GM21515 (cell line): ENCODE measurements around the gene ZNF582.
A peak's percentile ranks its signal among the peaks of the same experiment; 100 is the strongest.

ENCODE experiments used
- ATAC-seq: cut with Tn5 transposase; IDR thresholded peaks from one replicate; pipeline ENCODE4 v1.9.1; 2021; ENCODE audit not compliant: unreplicated experiment

Gene ZNF582

DNA sequence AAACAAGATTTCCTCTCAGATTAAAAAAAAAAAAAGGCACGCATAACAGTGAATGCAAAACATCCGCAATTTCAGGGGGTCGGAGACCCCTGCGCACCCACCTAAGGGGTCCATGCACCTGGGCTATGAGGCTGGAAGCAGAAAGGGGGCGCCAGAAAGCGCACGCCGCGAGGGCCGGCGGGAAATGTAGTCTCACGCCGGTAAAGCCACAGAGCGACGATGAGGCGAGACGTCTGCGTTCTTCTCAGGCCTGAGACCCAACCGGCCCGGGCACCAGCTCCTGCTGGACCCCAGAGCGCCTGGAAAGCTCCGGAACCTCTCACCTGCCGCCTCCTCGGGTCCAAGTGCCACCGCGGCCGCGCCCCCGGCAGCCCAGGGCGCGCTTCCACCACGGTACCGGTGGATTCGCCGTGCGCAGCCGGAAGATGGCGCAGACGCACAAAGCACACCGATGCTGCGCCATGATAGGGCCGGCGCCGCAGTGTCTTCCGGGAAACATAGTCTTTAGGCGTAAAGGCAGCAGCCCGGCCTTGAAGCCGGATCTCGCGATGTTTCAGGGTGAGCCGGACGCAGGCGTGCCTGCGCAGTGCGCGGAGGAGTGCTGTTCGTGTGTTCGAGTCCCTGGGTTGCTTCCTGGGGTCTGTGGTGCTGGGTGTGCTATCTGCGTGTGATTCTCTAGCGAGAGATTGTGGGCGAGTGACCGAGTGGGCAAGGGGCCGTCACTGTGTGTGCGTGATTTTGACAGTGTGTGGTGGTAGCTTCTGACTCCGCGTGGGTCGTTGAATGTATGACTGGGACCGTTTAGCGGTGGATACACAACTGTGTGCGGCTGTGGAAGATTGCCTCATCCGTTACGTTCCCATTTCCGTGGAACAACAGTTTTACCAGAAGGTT, at the start of gene ZNF582:
TSS of gene ZNF582 (minus strand) at position 416 of the 894 bp plus-strand sequence. CDS start 1,782 bp downstream, outside the sequence.
- ATAC-seq, result peak; percentile 89

DNA sequence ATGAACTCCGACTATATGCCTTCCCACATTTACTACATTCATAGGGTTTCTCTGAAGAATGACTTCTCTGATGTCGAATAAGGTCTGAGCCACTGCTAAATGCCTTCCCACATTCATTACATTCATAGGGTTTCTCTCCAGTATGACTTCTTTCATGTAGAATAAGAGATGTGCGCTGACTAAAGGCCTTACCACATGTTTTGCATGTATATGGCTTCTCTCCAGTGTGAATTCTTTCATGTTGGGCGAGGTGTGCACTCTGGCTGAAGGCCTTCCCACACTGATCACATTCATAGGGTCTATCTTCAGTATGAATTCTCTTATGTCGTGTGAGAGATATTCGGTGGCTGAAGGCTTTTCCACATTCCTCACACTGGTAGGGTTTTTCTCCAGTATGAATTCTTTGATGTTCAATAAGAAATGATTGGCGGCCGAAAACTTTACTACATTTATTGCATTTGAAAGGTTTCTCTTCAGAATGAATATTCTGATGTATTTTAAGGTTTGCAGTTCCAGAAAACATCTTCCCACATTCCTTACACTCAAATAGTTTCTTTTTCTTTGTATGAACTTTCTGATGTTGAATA, 48.0 kb upstream of the ZNF582 start:
- ATAC-seq, result no peak

DNA sequence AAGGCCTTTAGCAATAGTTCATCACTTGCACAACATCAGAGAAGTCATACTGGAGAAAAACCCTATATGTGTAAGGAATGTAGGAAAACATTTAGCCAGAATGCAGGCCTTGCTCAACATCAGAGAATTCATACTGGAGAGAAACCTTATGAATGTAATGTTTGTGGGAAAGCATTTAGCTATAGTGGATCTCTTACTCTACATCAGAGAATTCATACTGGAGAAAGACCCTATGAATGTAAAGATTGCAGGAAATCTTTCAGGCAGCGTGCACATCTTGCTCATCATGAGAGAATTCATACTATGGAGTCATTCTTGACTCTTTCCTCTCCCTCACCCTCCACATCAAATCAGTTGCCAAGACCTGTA, 30.6 kb upstream of the ZNF582 start:
- no peak for ATAC-seq

DNA sequence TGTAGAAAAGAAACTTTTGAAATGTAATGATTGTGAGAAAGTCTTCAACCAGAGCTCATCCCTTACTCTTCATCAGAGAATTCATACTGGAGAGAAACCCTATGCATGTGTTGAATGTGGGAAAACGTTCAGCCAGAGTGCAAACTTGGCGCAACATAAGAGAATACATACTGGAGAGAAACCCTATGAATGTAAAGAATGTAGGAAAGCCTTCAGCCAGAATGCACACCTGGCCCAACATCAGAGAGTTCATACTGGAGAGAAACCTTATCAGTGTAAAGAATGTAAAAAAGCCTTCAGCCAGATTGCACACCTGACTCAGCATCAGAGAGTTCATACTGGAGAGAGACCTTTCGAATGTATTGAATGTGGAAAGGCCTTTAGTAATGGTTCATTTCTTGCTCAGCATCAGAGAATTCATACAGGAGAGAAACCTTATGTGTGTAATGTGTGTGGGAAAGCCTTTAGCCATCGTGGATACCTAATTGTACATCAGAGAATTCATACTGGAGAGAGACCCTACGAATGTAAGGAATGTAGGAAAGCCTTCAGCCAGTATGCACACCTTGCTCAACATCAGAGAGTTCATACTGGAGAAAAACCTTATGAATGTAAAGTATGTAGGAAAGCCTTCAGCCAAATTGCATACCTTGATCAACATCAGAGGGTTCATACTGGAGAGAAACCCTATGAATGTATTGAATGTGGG, 30.1 kb upstream of the ZNF582 start:
- ATAC-seq, result no peak

DNA sequence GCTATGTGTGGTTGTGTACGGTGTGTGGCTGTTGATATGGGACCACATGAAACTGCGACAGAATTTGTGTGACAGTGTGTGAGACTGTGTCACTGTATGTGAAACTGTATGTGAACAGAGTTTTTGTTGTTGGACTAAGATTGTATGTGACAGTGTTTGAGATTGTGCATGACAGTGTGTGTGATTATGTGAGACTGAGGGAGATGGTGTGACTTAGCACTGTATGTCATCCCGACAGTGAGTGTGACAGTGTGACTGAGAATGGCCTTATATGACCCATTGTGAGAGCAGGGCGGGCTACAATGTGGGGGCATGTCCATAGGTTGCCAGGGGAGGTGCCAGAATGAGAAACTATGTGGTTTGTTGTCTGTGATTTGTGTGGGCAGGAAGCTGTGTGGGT, 11.7 kb upstream of the ZNF582 start:
- ATAC-seq, result no peak

DNA sequence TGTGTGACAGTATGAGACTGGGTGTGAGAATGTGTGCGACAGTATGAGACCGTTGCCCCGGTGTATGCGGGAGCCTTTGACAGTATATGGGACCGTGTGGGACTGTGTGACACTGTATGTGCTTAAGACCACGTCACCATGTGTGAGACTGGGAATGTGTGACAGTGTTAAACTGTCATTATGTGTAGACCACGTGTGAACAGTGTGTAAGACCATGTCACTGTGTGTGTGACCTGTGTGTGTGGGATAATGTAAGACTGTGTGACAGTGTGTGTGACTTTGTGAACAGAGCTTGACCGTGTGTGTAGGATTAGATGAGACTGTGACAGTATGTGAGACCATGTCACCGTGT, 11.3 kb upstream of the ZNF582 start:
- ATAC-seq, result no peak

DNA sequence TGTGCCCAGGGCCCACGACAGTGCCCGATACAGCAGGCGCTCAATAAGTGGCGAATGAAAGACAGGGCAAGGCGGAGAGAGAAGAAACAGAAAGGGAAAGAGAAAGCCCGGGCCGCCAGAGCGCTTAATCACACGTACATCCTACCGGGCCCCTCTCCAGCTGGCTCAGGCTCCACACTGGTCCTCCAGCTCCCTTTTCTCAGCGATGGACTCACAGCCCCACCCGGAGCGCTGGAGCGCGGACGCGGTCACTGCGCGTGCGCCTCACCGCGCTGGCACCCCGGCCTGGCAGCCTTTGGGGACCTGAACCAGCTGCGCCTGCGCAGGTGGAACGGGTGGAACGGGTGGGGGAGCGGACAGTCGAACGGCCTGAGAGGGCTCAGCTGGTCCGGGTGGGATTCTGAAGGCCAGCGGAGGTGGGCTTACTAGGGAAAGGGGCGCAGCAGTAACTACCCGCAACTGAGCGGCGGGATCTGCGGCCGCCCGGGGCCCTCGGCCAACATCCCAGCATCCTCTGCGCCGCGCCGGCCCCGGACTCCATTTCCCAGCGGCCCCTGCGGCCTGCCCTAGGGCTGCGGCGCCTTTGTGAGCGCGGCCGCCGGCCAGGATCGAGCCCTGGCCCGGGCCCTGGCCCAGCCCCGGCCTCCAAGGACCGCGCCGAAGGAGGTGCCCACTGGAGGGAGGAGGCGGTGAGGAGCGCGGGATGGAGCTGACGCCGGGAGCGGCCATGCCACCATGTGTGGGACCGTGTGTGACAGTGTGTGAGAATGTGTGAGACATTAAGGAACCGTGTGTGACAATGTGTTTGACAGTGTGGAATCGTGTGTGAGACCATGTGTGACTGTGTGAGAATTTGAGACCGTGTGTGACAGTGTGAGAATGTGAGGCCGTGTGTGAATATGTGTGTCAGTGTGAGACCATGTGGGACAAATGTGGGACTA, 10.7 kb upstream of the ZNF582 start, which contains the start of gene ZNF583:
TSS of gene ZNF583 (plus strand) at position 569 of the 941 bp plus-strand sequence. CDS start 2,783 bp downstream, outside the sequence.
- peak; percentile 84 for ATAC-seq

DNA sequence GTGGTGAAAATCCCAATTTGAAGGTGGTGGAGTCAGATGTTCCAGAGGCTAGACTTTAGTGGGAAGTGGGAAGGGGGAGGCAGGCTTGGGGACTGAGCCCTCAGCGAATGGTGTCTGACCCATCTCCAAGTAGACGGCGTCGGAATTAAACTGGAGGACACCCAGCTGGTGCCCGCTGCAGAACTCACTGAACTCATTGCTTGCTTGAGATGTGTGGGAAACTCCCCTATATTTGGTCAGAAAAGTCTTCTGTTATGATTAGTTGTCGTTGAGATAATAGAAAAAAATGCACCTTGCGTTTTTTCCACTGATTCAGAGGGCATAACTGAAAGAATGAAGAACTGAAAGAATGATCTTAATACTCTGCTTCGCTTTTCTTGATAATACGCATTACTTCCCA, 9.9 kb upstream of the ZNF582 start:
- no peak for ATAC-seq

DNA sequence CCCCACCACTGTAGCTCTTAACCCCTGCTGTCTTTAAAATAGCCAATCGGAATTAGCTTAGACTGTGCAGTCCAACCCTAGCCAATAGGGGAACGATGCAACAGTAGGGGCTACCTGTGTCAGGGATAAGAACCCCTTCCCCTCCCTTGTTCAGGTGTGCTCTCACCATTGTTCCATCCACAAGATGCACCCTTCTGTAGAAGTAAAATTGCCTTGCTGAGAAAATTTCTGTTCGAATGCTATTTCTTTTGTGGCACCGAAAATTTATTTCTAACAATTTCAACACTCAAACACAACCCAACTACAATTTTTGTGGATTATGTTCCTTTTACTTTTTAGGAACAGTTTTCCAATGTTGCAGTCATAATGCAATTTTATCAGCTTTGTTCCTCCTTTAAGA, 7.2 kb upstream of the ZNF582 start:
- ATAC-seq, result no peak

DNA sequence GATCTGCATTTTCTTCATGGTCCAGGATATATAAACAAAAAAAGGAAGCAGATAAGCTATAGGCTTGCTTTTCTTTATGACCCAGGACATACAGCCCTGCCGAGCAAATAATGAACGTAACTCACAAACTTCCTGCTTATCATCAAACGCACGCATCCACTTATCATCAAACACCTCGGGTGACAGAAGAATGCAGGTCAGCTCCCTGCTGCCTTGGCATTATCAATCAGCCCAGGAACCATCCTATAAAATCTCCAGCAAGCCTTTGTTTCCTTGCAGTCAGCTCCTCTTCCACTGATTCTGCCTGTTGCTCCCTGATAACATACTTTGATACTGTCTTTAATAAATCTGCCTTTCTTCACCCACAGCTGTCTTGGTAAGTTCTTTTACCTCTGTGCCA, 5.5 kb upstream of the ZNF582 start:
- no peak for ATAC-seq

DNA sequence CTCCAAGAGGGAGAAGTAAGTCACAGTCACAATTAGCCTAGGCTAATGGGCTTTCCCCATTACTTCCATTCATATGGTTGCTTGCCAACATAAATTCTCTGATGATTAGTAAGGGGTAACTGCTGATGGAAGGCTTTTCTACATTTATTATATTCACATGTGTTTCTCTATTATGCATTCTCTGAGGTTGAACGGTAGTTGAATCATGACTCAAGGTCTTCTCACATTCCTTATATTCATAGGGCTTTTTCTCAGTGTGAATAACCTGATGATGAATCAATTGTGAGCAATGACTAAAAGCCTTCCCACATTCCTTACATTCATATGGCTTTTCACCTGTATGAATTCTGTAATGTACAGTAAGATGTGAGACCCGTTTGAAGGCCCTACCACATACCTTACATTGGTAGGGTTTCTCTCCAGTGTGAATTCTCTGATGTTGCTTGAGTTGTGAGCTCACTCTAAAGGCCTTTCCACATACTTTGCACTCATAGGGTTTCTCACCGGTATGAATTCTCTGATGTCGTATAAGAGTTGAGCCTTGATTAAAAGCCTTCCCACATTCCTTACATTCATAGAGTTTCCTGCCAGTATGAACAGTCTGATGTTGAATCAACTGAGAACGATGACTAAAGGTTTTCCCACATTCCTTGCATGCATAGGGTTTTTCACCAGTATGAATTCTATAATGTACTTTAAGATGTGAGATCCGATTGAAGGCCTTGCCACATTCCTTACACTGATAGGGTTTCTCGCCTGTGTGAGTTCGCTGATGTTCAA, 9.3 kb downstream of the ZNF582 start:
- ATAC-seq, result no peak

DNA sequence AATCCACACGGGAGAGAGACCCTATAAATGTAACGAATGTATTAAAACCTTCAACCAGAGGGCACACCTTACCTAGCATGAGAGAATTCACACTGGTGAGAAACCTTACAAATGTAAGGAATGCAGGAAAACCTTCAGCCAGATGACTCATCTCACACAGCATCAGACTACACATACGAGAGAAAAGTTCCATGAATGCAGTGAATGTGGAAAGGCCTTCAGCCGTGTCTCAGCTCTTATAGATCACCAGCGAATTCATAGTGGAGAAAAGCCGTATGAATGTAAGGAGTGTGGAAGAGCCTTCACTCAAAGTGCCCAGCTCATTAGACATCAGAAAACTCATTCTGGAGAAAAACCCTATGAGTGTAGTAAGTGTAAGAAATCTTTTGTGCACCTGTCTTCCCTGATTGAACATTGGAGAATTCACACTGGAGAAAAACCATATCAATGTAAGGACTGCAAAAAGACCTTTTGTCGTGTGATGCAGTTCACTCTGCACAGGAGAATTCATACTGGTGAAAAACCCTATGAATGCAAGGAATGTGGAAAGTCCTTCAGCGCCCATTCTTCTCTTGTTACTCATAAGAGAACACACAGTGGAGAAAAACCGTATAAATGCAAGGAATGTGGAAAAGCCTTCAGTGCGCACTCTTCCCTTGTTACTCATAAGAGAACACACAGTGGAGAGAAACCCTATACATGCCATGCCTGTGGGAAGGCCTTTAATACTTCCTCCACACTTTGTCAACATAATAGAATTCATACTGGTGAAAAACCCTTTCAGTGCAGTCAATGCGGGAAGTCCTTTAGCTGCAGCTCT, 16.0 kb downstream of the ZNF582 start:
- no peak for ATAC-seq

DNA sequence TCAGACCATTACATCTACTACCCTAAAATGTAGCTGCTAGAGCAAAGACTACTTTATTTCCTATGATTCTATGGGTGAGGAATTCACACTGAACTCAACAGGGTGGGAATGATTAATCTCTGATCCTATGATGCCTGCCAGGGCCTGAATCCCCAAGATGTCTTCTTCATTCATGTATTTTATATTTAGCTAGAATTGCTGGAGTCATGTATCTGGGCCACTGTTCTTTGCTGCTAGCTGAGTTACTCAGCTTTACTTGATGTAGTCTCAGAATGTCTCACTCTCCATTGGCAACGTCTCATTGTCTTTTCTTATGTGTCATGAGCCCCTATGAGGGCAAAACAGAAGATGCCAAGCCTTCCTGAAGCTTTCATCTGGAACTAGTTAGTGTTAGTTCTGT, 21.1 kb downstream of the ZNF582 start:
- ATAC-seq, result no peak

DNA sequence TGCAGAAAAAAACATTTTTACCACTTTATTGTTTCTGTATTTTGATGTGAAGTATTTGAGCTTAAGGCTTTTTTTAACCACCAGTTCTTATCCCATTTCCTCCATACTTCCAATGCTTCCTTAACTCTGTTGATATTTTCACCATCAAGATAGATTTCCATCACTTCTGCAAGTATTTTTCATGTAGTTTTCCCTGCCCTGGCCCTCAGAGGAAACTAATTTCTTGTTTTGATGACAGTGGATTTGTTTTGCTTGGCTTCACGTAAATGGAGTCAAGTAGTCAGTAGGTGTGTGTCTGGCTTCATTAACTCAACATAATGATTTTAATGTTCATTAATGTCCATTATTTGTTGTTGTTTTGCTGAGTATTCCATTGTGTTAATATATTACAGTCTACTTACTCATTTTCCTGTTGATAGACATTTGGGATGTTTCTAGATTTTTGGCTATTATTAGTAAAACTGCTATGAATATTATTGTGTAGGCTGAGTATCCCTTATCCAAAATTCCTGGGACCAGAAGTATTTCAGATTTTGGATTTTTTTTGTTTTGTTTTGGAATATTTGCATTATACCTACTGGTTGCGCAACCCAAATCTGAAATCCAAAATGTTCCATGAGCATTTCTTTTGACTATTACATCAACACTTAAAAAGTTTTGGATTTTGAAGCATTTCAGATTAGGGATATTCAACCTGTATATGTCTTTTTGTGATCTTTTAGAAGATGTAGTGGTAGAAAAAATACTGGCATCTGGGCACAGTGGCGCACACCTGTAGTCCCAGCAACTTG, 23.3 kb downstream of the ZNF582 start:
- ATAC-seq, result no peak

DNA sequence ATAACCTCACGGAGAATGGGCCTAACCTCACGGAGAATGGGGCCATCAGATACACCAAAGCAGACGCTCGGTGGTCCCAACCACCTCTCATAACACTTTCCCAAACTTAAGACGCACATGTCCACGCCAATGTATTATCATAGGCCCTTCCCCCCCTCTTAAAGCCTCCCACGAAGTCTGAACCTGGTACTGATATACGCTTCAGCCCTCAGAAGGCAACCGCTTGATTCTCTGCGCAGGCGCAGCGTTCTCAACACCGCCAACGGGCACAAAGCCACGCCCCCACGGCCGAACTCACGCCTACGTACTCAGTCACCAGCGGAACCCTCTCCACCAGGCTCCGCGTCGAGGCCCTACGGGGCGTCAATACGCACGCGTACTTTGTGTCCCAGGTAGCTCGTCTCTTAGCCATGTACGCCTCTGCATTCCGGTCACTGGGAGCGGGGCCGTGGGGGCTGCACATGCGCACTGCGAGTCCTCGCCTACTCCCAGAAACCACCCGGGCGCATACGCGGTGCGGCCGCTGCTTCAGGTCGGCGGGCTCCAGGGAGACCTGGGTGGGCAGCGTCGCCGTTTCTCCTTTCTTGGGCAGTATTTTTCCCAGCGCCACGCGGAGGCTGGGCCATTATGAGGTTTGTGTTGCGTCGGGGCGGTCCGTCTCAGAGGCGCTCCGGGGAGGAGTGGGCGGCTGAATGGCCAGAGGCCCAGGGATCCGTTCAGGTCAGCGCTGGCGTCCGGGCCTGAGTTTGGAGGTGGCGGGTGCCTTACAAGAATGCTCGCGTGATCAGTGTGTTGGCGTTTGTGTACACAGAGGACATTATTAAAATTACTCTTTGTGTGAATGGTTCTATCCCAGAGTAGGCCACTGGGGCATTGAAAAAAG, 25.3 kb downstream of the ZNF582 start:
- ATAC-seq, result peak; percentile 67

DNA sequence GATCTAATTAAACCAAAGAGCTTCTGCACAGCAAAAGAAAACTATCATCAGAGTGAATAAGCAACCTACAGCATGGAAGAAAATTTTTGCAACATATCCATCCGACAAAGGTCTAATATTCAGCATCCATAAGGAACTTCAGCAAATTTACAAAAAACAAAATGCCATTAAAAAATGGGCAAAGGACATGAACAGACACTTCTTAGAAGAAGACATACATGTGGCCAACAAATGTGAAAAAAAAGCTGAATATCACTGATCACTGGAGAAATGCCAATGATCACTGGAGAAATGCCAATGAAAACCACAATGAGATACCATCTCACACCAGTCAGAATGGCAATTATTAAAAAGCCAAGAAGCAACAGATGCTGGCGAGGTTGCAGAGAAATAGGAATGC, 32.5 kb downstream of the ZNF582 start:
- ATAC-seq, result no peak

DNA sequence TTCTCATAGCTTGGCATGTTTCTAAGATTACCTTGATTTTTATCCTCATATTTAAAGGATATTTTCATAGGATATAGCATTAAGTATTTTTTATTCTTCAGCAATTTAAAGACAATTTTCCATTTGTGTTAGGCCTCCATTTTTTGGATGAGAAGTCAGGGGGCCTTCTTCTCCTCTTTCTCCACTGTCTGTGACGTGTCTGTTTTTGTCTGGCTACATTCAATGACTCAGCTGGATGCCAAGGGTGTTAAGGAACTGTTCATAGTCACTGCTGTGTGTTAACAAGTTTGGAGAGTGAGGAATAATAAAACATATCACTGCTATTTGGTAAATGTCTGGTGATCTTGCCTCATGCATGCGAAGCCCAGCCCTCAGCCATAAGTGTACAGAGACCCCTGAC, 36.4 kb downstream of the ZNF582 start:
- ATAC-seq, result no peak
